ENCODE measurements around the gene SRMS. TPM values are rescaled to one million over a fixed set of nuclear protein-coding genes. Genes with fewer than 3 reads are reported as not detected.
A peak's percentile ranks its signal among the peaks of the same experiment; 100 is the strongest.

Gene SRMS
- total and polyA plus RNA-seq, 2 of the 13 experiments (the other 11 are each of a cell fraction or from before 2014, with no cell fraction given), result not detected

GRCh38 chr20:63574829-63575743 is 27.5 kb upstream of the SRMS start (continued):
- peak; percentile 67 for TF ChIP-seq THAP11 (CRISPR knock-in tag; IDR thresholded peaks at IDR 0.05)
- peak; percentile 55 for TF ChIP-seq ARID4A (CRISPR knock-in tag; IDR thresholded peaks at IDR 0.05; ENCODE audit: borderline replicate concordance)
- TF ChIP-seq HNRNPH1 (optimal IDR thresholded peaks at IDR 0.05; ENCODE audit: low read depth, low read length), result no peak
- 0 out of 2 replicates have a peak, but pooled peaks have one; percentile 38 for TF ChIP-seq AKAP8 (CRISPR knock-in tag; IDR thresholded peaks at IDR 0.05)
- no peak for TF ChIP-seq NFE2L1 (CRISPR knock-in tag; IDR thresholded peaks at IDR 0.05; ENCODE audit: borderline replicate concordance)
- TF ChIP-seq KMT2B (CRISPR knock-in tag; IDR thresholded peaks at IDR 0.05), result peak; percentile 48; the same call in 1 of the 2 replicates
- TF ChIP-seq ZNF280D (CRISPR knock-in tag; IDR thresholded peaks at IDR 0.05), result peak; percentile 74; the same call in 1 of the 2 replicates
- TF ChIP-seq ZNF598 (CRISPR knock-in tag; IDR thresholded peaks at IDR 0.05; ENCODE audit: borderline replicate concordance), result no peak
- TF ChIP-seq ZNF234 (CRISPR knock-in tag; conservative IDR thresholded peaks at IDR 0.05), result 0 out of 2 replicates have a peak, but pooled peaks have one; percentile 80
- TF ChIP-seq HDAC1 (CRISPR knock-in tag; IDR thresholded peaks at IDR 0.05), result peak; percentile 69
- TF ChIP-seq ZBTB7B (CRISPR knock-in tag; IDR thresholded peaks at IDR 0.05), result peak; percentile 66; the same call in 1 of the 2 replicates
- TF ChIP-seq CEBPG (CRISPR knock-in tag; IDR thresholded peaks at IDR 0.05), result peak; percentile 93
- no peak for TF ChIP-seq ZNF619 (CRISPR knock-in tag; IDR thresholded peaks at IDR 0.05)
- TF ChIP-seq, protein P1, sequence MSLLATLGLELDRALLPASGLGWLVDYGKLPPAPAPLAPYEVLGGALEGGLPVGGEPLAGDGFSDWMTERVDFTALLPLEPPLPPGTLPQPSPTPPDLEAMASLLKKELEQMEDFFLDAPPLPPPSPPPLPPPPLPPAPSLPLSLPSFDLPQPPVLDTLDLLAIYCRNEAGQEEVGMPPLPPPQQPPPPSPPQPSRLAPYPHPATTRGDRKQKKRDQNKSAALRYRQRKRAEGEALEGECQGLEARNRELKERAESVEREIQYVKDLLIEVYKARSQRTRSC (CRISPR knock-in tag; IDR thresholded peaks at IDR 0.05; ENCODE audit: low read depth), result no peak
- TF ChIP-seq ZMAT3 (CRISPR knock-in tag; conservative IDR thresholded peaks at IDR 0.05), result 0 out of 2 replicates have a peak, but pooled peaks have one; percentile 16
- TF ChIP-seq ZNF589 (CRISPR knock-in tag; conservative IDR thresholded peaks at IDR 0.05), result no peak; the same call in 1 of the 2 replicates
- TF ChIP-seq ZNF816 (CRISPR knock-in tag; IDR thresholded peaks at IDR 0.05; ENCODE audit: borderline replicate concordance), result no peak
- no peak for TF ChIP-seq ZNF879 (CRISPR knock-in tag; IDR thresholded peaks at IDR 0.05)
- TF ChIP-seq ZBTB8A (CRISPR knock-in tag; IDR thresholded peaks at IDR 0.05; ENCODE audit: borderline replicate concordance, low read depth), result no peak
- TF ChIP-seq MXD4 (CRISPR knock-in tag; IDR thresholded peaks at IDR 0.05), result 0 out of 2 replicates have a peak, but pooled peaks have one; percentile 44
- no peak for TF ChIP-seq ZNF564 (CRISPR knock-in tag; IDR thresholded peaks at IDR 0.05)
- TF ChIP-seq ZNF501 (CRISPR knock-in tag; IDR thresholded peaks at IDR 0.05), result peak; percentile 76
